KG1 (cell line): ENCODE measurements around the gene TP53TG5.

ENCODE experiments used
- DNase-seq: peaks from one replicate; lab custom pipeline; 2025; lab: John Stamatoyannopoulos, UW

TP53TG5 gene

GRCh38 chr20:45345104-45345936, 32.8 kb downstream of the TP53TG5 start:
- DNase-seq: no peak

DNA sequence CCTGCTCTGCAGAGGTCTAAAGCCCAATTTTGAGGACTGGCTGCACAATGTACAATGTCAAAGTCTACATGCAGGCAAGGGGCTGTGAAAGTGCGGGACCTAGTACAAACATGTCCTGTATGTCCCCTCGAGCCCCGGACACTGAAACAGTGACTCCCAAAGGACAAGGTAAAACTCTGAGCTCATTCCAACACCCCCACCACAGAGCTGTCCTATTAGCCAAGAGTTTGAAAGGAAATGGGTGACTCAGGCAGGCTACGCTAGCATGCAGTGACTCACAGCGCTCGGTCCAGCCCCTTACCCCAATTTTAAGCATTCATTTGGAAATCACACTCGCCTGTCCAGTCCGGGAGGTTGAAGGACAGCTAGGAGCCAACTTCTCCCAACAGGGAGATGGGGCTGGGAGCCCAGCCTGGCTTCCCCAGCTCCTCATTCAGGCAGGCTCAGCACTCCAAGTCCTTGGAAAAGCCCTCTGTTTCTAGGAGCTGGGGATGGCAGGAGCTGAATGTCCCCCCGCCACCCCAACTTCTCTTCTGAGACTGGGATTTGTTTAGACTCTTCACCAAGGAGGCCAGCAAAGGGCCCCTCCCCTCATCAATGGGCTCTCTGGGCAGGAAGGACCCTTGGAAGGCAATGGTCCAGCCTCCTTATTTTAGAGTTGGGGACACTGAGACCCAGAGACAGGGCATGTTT, 33.8 kb downstream of the TP53TG5 start:
- no peak for DNase-seq

- no peak for DNase-seq
Observed at GRCh38 chr20:45343532-45344167, 34.5 kb downstream of the TP53TG5 start.

DNA sequence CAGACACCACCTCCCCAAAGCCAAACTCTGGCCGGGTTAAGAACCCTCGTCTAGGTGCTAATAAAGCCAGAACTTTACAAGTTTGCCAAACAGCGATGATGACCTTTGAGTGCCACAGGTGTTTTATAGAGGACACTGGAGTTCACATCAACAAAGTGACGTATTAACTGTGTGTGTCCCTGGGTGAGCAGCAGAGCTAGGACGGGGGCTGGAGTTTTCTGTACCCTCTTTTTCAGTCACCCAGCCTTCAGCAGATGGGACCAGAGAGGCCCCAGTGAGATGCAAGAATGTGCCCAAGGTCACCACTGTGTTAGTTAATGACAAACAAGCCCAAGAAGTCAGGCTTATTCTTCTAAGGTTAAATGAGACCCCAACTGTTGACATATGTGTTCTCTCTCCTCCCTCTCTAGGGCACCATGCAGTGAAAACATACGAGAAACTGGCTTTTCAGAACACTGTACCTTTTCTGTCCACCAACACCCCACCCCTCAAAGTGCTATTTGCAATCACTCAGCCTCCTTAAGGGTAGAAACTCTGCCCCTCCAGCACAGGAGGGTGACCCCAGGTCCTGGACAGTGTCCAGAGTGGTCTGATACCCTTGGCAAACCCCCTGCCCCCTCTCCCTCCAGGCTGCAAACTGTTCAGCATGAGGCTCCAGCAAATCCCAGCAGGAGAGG, 35.1 kb downstream of the TP53TG5 start:
- DNase-seq: no peak

- DNase-seq: no peak
Observed at GRCh38 chr20:45341939-45342854, 35.9 kb downstream of the TP53TG5 start.

DNA sequence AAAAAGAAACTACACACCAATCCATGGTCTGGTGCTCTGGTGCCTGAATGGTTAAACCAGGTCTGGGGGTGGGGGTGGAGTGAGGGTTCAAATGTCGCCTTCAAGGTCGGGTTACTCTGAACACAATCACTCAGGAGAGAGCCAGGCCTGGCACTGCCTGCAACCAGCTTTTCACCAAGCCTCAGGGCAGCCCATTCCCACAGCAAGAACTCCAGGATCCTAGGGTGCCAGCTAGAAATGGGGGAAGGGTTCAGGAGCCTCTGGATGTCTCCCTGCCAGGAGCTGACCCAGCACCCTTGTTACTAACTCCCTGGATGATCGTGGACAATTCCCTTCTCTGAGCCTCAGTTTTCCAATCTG, 36.6 kb downstream of the TP53TG5 start:
- DNase-seq: no peak

- DNase-seq: no peak
Observed at GRCh38 chr20:45340951-45341350, 37.2 kb downstream of the TP53TG5 start.

DNA sequence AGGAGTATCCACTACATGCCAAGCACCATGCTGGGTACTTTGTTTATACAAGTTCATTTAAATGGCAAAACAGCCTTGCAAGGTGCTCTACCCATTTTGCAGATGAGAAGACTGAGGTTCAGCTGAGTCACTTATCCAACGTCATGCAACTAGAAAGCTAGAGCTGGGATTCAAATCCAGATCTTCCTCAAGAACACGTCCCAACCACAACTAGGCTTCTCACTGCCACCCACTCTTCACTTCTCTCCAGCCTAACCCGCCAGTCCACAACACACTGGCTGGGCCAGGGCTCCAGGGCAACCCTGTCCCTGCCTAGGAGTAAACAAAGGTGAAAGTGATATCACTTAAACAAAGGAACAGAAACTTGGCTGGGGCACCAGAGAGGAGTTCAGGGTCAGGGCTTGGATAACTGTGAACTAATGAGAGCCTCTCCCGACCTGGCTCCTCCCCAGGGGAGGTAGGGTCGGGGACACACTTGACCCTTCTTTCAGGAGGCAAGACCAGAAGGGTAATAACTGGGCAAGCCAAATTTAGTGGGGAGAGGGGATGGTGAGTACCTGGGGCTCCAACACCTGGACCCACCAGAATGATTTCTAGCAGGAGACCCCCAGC, 37.8 kb downstream of the TP53TG5 start:
- DNase-seq: no peak

GRCh38 chr20:45339799-45340198, 38.3 kb downstream of the TP53TG5 start:
- DNase-seq: no peak

- no peak for DNase-seq
Observed at GRCh38 chr20:45339084-45339483, 39.0 kb downstream of the TP53TG5 start.

DNA sequence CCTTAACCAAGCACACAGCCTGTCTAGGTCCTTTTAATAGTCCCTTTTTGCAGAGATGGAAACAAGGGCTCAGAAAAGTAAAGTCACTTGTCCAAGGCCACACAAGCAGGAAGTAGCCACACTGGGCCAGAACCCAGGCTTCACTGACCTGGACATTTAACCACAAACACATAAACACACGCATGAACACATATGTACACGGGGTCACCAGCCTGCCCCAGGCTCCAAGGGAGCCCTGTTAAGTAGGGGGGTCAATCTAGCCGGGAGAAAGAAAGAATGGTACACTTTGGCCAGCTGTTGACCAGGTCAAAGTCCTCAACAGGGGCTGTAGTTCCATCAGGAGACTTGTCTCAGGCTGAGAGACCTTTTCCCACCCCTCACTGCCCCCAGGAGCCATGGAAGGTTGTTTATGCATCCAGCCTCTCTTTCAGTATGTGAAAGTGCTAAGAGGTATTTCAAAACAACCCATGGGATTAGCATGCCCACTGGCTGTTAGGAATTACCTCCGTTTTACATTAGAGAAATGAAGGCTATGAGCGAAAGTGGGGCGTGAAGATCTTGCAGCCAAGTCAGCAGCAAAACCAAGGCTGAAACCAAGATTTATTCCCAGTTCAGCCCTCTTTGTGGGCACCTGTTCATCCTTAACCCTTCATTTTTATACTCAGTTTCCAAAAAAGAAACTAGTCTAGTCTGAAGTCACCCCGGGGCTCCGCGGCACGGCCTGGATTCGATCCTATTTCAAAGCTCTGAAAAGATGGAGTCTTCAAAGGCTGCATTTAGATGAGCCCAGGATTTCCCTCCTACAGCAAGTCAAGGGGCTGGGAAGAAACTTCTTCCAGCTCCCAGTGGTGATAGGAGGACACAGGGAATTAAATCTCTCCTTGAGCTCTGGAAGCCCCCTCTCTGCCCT, 39.7 kb downstream of the TP53TG5 start:
- no peak for DNase-seq

DNA sequence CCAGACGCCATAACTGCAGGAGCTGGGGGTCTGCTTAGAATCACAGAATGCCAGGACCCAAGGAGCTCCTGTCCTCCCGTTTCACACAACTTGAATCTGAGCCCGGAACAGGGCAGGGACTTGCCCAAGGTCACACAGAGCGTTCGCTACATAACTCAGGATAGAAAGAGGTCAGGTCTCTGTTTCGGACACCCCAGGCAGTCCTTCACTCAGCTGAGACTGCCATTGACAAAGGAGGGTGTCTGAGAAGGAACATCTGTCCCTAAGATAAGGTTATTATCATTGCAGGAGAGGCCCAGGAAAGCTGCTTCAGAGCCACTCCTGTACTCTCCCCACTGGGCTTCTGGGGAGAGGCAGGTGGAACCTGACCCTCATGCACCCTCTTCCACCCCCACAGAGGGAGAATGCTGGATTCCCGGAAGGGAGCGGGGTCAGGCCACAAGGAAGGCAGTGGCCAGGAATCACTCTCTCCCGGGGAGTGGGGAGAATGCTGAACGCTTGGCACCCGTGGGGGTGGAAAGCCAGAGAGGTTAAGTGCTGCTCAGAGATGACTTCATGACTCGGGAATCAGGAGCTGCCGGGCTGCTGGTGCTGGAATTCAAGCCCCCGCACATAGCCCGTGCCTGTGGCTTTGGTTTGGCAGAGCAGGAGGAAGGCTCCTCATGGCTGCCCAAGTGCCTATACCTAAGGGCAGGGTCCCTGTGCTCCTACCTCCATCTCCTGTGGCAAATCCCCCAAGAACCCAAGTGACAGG, 40.6 kb downstream of the TP53TG5 start:
- DNase-seq: no peak

DNA sequence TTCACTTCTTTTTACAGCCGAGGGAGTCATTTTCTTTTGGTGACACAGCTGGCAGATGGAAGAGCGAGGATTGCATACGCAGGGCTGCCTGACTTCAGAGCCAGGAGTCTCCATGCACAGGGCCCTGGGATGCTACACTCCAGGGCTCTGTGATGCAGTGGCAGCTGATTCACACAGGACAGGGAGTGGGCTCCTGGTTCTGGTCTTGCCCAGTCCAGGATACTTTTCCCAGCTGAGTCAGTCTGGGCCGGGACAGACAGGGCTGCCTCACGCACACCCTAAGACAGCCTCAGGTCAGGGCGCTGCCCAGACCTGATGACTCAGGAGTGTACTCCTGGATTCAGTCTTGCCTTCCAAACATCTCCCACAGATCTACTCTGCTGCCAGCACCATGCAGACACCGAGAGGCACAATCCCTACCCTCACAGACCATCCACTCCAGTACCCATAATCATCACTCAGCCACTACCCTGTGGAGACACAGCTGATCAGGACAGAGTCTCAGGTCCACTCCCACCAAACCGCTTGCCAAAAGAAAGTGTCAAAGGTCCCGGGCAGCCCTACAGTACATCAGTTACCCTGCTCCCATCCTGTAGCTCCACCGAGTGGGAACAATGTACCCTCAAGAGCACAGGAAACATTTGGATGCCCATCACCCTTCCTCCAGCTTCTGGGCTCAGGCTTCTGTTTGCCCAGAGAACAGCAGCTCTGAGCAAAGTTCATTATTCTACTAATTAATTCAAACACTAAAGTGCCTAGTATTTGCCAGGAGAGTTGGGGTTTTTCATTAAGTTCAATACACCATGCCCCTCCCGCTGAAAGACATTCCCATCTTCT, 41.4 kb downstream of the TP53TG5 start:
- no peak for DNase-seq

DNA sequence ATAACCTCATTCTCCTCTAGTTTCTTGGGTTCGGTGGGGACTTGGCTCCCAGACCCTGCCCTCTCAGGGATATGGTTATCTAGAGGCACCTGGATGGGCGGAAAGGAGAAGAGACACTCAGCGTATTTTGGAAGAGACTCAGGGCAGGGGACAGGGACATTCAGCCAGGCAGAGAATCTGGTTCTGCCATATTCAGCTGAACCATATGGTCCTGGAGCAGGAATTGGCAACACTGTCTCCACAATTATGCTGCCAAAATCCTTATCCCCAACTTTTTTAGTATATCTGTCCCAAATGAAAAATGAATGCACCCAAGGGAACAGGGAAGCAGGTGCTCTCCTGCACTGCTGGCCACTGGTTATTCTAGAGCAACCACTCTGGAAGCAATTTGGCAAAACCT, 47.6 kb downstream of the TP53TG5 start:
- no peak for DNase-seq

DNA sequence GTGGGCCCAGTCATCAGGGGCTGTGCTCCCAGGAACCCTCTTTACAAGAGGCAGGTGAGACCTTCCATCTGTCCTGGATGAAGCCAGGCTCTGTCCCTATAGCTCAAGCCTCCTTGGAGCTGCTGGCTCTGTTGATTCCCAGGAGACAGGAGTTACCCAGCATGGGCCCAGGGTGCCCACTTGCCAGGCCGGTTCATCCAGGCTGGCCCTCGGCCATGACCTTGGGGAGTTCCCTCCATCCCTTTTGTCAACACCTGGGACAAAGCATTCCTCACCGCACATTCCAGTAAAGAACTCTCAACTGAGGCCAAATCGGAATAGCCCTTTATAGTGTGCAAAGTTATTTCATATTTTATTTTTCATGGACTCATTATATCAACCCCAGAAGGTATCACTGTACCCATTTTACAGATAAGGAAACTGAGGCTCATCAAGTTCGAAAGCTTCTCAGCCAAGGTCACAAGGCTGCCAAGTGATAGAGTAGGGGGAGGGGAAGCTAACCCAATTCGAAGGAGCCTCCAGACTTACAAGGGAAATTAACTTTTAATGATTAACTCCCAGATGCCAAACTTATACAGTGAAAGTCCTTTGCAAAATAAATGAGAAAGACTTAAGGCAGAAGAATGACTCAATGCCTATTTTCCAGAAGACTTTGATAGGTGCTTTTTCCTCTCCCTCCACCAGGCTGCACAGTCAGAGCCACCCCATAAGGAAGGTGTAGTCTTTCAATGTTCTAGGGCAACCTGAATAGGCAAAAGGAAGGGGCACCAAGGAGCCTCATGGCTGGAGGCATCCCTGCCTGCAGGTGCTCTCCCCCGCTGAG, 48.4 kb downstream of the TP53TG5 start:
- no peak for DNase-seq

- no peak for DNase-seq
Observed at GRCh38 chr20:45328451-45328850, 49.7 kb downstream of the TP53TG5 start.

- no peak for DNase-seq
Observed at GRCh38 chr20:45325371-45325770, 52.8 kb downstream of the TP53TG5 start.
